GM19239 (cell line): ENCODE results near the gene ZNF232.
"Not testable (repeated sequence)": the region's sequence is repeated elsewhere in the genome, so short reads cannot be mapped to it uniquely, and the experiment has no call there.

ENCODE experiments used
- DNase-seq: peaks from one replicate; pipeline ENCODE4 v3.0.0; 2011; ENCODE audit warnings: low spot score; ENCODE audit not compliant: insufficient read length
- FAIRE-seq: peaks from 2 replicates; lab custom pipeline; 2011; peaks lifted over from hg19 to GRCh38; lab: Jason Lieb, UNC

ZNF232 gene

DNA sequence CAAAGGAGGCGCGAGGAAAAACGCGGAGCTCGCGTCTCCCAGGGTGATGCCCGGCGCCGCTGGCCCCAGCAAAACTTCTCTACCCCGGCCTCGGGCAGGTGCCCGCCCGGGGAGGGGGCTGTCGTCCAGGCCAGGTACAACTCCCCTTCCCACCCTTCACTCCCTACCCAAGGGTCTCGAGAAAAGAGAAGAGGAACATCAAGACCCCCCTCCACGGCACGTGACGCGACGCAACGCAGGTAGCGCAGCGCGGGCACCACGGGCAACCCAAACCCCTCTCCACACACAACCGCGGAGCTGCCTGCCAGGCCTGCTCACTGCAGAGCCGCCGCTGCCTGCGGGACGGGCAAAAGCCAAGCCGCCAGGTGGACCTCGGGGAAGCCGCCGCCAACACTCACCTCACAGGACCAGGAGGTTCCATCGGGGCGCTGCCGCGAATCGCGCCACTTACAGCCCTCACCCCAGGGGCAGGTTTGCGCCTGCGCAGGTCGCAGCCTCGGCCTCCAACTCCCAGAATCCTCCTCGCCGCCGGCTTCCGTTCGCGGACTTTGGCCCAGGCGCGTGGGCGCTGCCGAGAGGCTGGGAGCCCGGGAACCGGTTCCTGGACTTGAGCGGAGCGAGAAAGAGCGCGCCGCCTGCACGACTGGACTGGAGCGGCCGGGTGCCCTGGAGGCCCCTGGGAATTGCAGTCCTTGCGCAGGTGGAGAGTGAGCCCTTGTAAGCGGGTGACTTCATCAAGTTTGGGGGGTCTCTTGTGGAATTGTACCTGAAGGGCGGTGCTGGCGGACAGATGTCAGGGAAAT is at the start of gene ZNF232:
Gene ZNF232, minus strand, starts transcription at position 477 of the 803 bp plus-strand sequence. Its CDS starts 56 bp downstream, at position 421.
- FAIRE-seq = peak; percentile 97

DNA sequence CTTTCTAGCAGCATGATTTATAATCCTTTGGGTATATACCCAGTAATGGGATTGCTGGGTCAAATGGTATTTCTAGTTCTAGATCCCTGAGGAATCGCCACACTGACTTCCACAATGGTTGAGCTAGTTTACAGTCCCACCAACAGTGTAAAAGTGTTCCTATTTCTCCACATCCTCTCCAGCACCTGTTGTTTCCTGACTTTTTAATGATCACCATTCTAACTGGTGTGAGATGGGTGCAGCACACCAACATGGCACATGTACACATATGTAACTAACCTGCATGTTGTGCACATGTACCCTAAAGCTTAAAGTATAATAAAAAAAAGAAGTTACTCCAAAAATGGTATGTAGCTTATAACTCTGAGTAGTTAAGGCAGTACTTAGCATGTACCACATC is 49.0 kb upstream of the ZNF232 start:
- not testable (repeated sequence) for DNase-seq, FAIRE-seq

More for the DNA sequence above, at the start of gene ZNF232:
- DNase-seq = peak; percentile 97

DNA sequence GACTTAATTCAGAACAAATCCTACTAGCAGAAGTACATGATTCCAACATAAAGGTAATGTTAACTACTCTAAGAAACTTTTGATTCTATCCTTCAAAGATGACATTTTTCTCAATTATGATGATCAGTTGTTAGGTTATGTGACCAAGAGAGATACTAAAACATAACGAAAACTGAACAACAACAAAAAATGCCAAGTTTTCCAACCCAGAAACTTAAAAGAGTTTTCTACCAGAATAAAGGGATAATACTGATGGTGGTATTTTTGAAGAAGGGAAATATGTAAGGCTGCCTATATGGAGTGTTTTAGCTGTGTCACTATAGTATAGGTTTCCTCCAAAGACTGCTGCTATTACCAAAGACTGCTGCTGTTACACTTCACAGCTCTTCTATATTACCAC is 34.4 kb upstream of the ZNF232 start:
- not testable (repeated sequence) for DNase-seq, FAIRE-seq

DNA sequence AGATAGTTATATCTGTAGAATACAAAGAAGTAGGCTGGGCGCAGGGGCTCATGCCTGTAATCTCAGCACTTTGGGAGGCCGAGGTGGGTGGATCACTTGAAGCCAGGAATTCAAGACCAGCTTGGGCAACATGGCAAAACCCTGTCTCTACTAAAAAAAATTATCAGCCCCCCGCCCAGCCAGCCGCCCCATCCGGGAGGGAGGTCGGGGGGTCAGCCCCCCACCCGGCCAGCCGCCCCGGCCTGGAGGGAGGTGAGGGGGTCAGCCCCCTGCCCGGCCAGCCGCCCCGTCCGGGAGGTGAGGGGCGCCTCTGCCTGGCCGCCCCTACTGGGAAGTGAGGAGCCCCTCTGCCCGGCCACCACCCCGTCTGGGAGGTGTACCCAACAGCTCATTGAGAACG is 31.2 kb upstream of the ZNF232 start:
- FAIRE-seq = not testable (repeated sequence)

DNA sequence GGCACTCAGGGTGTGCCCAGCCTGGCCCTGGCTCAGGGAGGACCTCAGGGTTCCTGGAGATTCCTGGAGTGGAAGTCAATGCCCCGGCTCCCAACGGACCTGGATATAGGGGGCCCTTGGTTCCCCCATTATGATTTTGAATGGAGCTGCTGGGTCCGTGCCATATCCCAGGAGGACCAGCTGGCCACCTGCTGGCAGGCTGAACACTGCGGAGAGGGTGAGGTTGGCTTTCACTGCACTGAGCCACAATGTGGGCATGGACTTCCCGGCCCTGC is 27.7 kb upstream of the ZNF232 start:
- FAIRE-seq (no peak), DNase-seq (no peak)

More for the DNA sequence above, 31.2 kb upstream of the ZNF232 start:
- not testable (repeated sequence) for DNase-seq

DNA sequence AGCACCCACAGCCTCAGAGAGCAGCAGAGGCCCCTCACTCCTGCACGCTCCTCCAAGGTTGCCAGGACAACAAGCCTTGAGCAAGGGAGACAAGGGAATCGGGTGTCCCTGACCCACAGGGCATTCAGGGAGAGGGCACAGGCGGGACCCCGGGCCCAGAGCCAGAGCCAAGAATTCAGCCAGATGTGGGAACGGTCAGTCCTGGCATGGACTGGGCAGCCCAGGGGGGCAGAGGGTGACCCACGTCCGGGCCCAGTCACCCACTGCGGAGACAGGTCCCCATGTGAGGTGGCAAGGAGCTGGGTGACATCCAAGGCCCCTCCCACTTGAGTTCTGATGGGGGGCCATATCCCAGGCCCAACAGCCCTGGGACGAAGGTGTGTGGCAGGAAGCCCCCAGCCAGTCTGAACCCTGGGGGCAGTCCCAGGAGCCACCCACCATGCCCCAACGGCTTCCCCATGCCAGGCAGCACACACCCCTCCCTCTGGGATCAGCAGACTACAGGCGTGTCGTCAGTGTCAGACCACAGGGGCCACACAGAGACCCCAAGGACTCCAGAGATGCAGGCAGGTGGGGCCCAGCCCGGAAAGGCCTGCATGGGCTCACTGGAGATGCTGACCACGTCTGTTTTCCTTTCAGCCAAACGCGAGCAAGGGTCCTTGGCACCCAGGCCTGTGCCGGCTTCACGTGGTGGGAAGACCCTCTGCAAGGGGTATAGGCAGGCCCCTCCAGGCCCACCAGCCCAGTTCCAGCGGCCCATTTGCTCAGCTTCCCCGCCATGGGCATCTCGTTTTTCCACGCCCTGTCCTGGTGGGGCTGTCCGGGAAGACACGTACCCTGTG is 27.2 kb upstream of the ZNF232 start:
- no peak for FAIRE-seq
- no peak for DNase-seq

DNA sequence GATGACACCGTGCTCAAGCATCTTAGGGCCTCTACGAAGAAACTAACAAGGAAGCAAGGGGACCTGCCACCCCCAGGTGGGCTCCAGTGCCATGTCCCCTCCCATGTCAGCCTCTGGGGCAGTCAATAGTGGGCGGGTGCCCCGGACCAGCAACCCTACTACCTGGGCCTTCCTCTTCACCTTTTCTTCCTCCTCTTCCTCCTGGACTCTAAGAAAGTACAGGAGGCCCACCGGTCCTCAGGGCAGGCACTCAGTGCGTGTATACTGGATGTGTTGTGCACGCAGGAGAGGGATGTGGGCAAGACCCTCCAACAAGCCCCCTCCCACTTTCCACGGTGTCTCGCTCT is 26.5 kb upstream of the ZNF232 start:
- DNase-seq, FAIRE-seq: not testable (repeated sequence)

DNA sequence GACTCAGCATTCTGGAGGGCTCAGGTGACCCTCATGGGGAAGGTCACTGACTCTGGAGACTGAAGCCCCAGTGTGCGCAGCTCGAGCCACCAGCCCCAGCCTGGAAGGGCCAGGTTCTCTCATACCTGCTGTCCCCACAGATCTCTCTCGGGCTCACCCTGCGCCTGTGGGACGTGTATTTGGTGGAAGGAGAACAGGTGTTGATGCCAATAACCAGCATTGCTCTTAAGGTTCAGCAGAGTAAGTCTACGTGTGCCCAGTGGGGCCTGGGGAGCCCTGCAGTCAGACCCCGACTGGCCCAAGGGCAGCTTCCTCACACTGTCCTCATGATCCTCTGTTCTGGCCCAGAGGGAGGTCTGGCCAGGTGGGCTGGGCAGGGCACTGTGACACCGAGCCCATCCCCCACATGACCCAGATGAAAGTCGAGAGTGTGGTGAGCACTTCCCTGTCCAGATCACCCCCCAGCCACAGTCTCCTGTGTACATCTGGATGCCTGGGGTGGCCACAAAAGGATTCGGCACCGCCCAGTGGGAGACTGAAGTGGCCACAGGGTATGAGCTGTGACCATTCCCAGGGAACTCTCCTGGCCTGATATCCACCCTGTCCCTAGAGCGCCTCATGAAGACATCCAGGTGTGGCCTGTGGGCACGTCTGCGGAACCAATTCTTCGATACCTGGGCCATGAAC is 26.0 kb upstream of the ZNF232 start:
- not testable (repeated sequence) for FAIRE-seq

DNA sequence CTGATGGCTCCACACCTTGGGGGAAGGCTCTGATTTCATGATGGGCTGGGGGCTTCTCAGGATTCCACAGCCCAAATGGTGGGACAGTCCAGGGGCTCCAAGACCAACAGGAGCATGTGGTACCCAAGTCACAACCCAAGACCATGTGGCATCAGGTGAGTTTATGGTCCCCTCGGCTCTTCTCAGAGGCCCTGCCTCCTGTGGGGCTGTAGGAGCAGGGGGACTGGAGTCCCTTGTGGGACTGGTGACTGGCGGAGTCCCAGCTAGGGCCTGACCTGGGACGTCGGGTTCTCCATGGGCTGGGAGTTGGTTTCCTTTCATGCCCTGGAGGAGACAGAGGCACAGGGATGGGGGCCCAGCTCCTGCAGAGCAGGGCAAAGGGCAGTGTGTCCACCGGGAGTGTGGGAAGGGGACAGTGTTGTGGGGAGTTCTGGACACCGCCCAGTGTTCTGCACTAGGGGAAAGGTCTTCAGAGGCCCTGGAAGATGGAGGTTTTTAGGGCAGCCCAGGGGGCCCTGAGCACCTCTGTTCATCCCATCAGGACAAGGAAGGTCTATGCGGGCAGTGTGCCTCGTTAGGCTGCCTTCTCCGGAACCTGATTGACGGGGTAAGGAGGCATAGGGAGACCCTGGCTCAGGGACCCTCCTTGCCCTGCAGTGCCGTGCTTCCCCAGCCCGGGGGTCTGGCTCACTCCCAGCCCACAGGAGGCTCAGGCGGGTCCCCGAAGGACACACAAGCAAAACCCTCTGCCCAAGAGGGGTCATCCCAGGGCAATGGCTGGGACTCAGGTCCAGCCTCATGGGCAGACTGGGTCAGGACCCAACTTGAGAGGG is 25.1 kb upstream of the ZNF232 start:
- FAIRE-seq, DNase-seq: not testable (repeated sequence)

More for the DNA sequence above, 26.0 kb upstream of the ZNF232 start:
- not testable (repeated sequence) for DNase-seq

DNA sequence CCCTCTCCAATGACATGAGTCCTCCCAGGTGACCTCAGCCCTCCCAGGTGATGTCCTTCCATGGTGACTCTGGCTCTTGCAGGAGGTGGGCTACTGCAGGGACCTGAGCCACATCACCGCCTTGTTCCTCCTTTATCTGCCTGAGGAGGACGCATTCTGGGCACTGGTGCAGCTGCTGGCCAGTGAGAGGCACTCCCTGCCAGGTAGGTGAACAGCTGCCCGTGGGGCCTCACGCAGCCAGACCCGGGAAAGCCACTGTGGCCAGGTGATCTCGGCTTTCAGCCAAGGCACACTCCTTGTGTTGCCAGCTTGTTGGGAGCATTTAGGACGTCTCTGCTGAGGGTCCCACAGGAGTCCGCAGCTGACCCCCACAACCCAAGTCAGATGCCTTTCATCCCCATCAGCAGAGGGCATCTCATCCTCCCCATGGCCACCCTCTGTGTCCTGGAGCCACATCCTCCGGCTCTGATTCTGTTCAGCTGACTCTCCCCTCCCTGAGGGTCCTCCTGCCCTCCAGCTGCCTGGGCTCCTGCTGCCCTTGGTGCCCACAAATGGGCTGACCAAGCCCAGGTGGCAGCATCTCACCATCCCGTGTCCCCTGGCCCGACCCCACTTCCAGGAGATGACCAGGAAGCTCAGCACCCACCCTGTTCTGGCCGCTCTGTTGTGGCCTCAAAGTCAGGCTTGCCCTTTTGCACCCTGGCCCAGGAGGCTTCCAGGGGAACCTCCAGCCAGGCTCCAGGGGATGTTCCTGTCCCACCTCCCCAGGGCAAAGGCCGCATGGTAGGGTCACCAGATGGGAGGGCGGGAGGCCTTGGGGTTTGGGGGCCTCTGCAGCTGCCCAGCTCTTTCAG is 24.3 kb upstream of the ZNF232 start:
- FAIRE-seq (no peak), DNase-seq (no peak)

DNA sequence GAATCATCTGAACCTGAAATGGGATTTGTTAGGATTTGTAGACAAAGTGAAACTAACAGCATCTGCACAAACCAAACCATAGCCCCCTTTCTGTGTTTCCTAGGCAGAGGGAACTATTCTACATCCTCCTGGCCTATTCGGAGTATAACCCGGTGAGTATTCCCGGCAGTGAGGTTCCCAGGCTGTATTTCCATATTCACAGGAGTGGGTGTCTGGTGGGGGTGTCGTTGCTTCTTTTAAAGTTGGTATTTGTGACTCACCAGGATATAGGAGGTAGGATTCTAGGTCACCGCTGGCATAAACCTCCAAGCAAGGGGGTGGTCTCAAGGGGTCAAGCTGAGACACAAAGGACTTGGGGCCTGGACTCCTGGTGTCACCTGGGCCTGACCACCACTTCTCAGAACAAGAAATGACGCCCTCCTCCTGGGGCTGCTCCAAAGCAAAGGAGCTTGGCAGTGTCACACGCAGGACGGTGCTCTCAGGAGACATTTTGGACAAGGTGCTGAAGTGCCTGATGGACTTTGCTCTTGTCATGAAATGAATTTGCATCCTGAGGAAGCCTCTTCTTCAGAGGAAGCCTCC is 23.5 kb upstream of the ZNF232 start:
- FAIRE-seq, DNase-seq: not testable (repeated sequence)

DNA sequence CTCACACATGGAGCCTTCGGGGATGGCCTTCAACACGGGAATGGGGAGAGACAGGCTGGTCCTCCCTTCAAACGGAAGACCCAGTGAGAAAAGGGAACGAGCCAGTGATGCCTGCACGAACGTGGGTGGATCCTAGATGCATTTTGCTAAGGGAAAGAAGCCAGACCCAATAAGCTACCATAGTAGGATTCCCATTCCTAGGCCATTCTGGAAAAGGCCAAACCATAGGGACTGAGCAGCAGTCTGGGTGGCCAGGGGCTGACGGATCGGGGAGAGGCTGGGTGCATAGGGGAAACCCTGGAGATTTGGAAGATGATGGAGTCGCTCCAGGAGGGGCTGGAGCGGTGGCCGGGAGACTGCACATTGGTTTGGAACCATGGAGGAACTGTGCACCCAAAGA is 22.9 kb upstream of the ZNF232 start:
- DNase-seq, FAIRE-seq: not testable (repeated sequence)

DNA sequence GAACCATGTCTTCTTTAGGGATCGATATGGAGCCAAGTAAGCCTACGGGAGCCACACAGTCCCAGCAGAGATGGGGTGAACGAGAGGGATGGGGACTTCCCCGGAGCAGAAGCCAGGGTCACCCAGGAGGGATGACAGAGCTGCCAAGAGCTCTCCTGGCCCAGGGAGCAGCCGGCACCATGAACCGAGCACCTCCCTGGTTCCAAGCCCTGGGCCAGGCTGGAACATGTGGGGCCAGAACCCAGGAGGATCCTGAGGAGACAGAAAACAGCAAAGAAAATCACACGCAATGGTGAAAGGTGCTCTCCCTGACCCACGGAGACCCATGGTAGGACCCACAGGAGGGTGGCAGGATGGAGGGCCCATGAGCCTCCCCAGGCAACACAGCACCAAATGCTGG is 22.3 kb upstream of the ZNF232 start:
- not testable (repeated sequence) for DNase-seq, FAIRE-seq

DNA sequence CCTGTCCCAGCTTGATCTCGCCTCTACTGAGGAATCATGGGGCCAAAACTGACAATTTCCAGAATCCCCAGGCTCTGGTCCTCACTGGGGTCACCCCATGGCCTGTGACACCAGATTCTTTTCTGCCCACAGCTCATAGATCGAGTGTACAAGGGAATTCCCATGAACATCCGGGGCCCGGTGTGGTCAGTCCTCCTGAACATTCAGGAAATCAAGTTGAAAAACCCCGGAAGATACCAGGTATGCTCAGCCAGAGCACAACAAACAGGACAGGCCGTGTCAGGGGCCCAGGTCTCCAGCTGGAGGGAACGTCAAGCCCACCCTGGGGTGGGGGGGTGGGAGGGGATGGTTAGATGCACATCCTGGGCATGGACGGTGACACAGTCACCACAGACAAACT is 21.6 kb upstream of the ZNF232 start:
- DNase-seq = no peak
- FAIRE-seq = no peak

DNA sequence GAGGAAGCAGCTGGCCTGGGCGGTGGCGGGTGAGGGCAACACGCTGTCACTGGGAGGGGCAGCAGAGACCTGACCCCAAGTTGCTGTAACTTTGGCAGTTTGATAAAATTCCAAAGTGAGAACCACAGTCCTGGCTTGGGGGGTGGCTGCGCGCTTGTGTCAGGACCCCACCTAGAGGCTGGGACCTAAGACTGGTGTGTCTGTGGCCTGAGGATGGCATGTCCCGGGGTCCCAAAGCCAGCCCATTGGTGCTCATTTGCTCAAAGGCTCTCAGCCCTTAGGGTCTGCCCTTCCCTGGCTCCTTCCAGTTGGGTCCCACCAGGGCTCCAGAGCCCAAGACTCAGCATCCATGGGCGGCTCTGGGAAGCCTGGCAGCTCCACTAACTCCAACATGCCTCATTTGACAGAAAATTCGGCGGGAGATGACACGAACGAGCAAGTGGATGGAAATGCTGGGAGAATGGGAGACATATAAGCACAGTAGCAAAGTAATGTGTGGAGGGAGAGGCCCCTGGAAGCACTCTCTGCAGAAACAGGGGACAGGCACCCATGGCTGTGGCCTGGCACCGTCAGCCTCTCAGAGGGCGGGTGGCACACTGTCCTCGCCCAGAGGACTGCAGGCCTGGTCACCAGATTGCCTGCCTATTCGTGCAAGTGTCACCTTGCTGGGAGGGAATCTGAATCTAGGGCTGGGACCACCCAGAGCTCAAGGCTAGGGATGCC is 21.0 kb upstream of the ZNF232 start:
- not testable (repeated sequence) for FAIRE-seq, DNase-seq

DNA sequence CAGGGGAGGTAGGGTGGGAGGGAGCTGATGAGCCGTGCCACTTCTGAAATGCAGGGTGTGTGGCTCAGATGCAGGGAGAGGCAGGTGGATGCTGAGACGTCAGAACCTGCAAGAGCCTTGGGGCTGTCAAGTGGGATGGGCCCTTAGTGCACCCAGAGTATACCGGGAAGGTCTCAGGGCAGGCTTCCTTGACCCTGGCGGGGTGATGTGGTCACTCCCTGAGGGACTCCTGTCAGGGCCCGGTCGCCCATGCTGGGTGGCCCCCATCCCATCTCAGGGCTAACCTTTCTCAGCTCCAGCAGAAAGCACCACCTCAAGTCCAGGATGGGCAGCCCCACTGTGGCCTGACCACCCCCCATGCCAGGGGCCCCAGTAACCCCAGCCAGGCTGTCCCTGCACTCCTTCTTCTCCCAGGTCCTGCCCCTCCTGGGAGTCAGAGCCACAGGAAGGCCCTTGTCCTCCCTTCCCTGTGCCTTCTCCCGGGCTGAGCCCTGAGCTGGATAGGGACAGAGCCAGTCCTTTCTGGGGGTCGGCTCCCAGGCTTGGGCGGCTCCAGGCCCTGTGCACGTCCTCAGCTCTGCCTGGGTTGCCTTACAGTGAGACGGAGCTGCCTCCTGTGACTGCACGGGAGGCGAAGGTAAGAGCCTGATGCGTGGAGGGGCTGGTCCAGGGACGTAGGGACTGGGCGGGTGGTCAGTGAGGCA is 20.3 kb upstream of the ZNF232 start:
- FAIRE-seq, DNase-seq: not testable (repeated sequence)

DNA sequence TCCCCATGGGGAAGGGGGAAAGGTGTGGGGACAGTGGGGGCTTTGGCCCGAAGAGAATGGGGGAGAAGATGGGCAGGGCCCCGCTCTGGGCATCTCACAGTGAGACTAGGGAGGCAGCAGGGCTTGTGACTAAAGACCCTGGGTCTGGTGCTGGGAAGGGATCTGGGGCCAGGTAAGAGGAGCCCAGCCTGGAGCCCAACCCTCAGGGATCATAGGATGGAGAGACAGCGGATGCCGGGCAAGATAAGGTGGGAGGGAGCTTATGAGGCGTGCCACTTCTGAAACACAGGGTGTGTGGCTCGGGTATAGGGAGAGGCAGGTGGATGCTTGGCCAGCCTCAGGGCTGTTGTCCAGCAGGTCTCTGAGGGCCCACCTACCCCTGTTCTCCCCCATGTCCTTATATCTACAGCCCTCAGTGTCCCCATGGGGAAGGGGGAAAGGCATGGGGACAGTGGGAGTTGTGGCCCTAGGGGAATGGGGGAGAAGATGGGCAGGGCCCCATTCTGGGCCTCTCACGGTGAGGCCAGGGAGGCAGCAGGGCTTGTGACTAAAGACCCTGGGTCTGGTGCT is 19.6 kb upstream of the ZNF232 start:
- FAIRE-seq = no peak

More for the DNA sequence above, 19.6 kb upstream of the ZNF232 start:
- DNase-seq = no peak
